ENCODE measurements around the gene BEST4. TPM values are rescaled to one million over a fixed set of nuclear protein-coding genes. Genes with fewer than 3 reads are reported as not detected.

Gene BEST4
- total and polyA plus RNA-seq, 2 of the 13 experiments (the other 11 are each of a cell fraction or from before 2014, with no cell fraction given): 0.77 to 1.4 TPM

GRCh38 chr1:44819608-44820327 lies 31.8 kb upstream of the BEST4 start (continued):
- TF ChIP-seq, protein P1, sequence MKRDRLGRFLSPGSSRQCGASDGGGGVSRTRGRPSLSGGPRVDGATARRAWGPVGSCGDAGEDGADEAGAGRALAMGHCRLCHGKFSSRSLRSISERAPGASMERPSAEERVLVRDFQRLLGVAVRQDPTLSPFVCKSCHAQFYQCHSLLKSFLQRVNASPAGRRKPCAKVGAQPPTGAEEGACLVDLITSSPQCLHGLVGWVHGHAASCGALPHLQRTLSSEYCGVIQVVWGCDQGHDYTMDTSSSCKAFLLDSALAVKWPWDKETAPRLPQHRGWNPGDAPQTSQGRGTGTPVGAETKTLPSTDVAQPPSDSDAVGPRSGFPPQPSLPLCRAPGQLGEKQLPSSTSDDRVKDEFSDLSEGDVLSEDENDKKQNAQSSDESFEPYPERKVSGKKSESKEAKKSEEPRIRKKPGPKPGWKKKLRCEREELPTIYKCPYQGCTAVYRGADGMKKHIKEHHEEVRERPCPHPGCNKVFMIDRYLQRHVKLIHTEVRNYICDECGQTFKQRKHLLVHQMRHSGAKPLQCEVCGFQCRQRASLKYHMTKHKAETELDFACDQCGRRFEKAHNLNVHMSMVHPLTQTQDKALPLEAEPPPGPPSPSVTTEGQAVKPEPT (CRISPR knock-in tag; IDR thresholded peaks at IDR 0.05; ENCODE audit: low read depth): 0 out of 2 replicates have a peak, but pooled peaks have one; percentile 53
- peak; percentile 34; the same call in 1 of the 2 replicates for TF ChIP-seq ZNF335 (CRISPR knock-in tag; IDR thresholded peaks at IDR 0.05)
- peak; percentile 70; the same call in 1 of the 2 replicates for TF ChIP-seq POGZ (CRISPR knock-in tag; IDR thresholded peaks at IDR 0.05)
- TF ChIP-seq ZFX (CRISPR knock-in tag; IDR thresholded peaks at IDR 0.05; ENCODE audit: low read depth): peak; percentile 52
- TF ChIP-seq CBX1 (IDR thresholded peaks at IDR 0.05; ENCODE audit: low read depth): peak; percentile 98
- TF ChIP-seq SAP130 (CRISPR knock-in tag; IDR thresholded peaks at IDR 0.05; ENCODE audit: low read depth): peak; percentile 59
- no peak for TF ChIP-seq SRSF9 (IDR thresholded peaks at IDR 0.05; ENCODE audit: borderline replicate concordance, insufficient read depth, low read depth, low read length, poor library complexity, severe bottlenecking)
- TF ChIP-seq RXRB (CRISPR knock-in tag; IDR thresholded peaks at IDR 0.05; ENCODE audit: borderline replicate concordance): peak; percentile 50
- TF ChIP-seq GTF3A (CRISPR knock-in tag; conservative IDR thresholded peaks at IDR 0.05): peak; percentile 90
- TF ChIP-seq JUNB (CRISPR knock-in tag; IDR thresholded peaks at IDR 0.05; ENCODE audit: borderline replicate concordance): peak; percentile 71
- TF ChIP-seq ZNF20 (CRISPR knock-in tag; IDR thresholded peaks at IDR 0.05): no peak
- TF ChIP-seq YY1 (IDR thresholded peaks at IDR 0.05; ENCODE audit: insufficient read depth, insufficient replicate concordance, low read depth, low read length): peak; percentile 61
- TF ChIP-seq ZNF18 (CRISPR knock-in tag; IDR thresholded peaks at IDR 0.05; ENCODE audit: insufficient replicate concordance): peak; percentile 79
- TF ChIP-seq ZC3H4 (CRISPR knock-in tag; IDR thresholded peaks at IDR 0.05; ENCODE audit: borderline replicate concordance): peak; percentile 91
- TF ChIP-seq, protein P2, sequence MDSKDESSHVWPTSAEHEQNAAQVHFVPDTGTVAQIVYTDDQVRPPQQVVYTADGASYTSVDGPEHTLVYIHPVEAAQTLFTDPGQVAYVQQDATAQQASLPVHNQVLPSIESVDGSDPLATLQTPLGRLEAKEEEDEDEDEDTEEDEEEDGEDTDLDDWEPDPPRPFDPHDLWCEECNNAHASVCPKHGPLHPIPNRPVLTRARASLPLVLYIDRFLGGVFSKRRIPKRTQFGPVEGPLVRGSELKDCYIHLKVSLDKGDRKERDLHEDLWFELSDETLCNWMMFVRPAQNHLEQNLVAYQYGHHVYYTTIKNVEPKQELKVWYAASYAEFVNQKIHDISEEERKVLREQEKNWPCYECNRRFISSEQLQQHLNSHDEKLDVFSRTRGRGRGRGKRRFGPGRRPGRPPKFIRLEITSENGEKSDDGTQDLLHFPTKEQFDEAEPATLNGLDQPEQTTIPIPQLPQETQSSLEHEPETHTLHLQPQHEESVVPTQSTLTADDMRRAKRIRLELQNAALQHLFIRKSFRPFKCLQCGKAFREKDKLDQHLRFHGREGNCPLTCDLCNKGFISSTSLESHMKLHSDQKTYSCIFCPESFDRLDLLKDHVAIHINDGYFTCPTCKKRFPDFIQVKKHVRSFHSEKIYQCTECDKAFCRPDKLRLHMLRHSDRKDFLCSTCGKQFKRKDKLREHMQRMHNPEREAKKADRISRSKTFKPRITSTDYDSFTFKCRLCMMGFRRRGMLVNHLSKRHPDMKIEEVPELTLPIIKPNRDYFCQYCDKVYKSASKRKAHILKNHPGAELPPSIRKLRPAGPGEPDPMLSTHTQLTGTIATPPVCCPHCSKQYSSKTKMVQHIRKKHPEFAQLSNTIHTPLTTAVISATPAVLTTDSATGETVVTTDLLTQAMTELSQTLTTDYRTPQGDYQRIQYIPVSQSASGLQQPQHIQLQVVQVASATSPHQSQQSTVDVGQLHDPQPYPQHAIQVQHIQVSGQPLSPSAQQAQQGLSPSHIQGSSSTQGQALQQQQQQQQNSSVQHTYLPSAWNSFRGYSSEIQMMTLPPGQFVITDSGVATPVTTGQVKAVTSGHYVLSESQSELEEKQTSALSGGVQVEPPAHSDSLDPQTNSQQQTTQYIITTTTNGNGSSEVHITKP (CRISPR knock-in tag; IDR thresholded peaks at IDR 0.05; ENCODE audit: low read depth): peak; percentile 54
- 0 out of 2 replicates have a peak, but pooled peaks have one; percentile 15 for TF ChIP-seq FOXJ3 (CRISPR knock-in tag; IDR thresholded peaks at IDR 0.05; ENCODE audit: borderline replicate concordance)
- TF ChIP-seq NR2C2 (CRISPR knock-in tag; IDR thresholded peaks at IDR 0.05; ENCODE audit: borderline replicate concordance): peak; percentile 63
- peak; percentile 59; the same call in 1 of the 2 replicates for TF ChIP-seq HOXA5 (CRISPR knock-in tag; IDR thresholded peaks at IDR 0.05)
- TF ChIP-seq ZNF33B (CRISPR knock-in tag; IDR thresholded peaks at IDR 0.05): 0 out of 2 replicates have a peak, but pooled peaks have one; percentile 33

Data from HepG2 (cell line).